D341Med (cell line): ENCODE measurements around the gene LRRC37A.
"Not testable (repeated sequence)": the region's sequence is repeated elsewhere in the genome, so short reads cannot be mapped to it uniquely, and the experiment has no call there.

Source experiments
- DNase-seq: peaks from one replicate; pipeline ENCODE4 v3.0.0; 2012; ENCODE audit warnings: low spot score

LRRC37A gene

DNA sequence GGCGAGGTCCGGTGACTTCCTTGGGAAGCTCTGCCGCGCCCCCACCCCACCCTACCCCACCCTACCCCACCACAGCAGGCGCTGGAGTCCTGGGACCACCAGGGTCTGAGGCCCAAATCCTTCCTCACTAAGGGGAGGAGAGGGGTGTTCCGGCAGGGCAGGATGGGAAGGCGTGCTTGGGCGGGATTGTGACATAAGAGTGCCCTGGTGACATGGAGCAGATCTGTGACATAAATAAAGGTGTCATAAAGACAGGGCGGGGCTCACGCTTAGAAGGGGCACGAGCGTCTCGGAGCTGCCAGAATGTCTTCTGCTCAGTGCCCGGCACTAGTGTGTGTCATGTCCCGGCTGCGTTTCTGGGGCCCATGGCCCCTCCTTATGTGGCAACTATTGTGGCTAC is at the start of gene LRRC37A:
TSS of gene LRRC37A (plus strand) at position 301 of the 400 bp plus-strand sequence. CDS start at position 304, 3 bp downstream.
- not testable (repeated sequence) for DNase-seq

GRCh38 chr17:46249153-46249552 is 45.8 kb upstream of the LRRC37A start:
- DNase-seq = not testable (repeated sequence)

DNA sequence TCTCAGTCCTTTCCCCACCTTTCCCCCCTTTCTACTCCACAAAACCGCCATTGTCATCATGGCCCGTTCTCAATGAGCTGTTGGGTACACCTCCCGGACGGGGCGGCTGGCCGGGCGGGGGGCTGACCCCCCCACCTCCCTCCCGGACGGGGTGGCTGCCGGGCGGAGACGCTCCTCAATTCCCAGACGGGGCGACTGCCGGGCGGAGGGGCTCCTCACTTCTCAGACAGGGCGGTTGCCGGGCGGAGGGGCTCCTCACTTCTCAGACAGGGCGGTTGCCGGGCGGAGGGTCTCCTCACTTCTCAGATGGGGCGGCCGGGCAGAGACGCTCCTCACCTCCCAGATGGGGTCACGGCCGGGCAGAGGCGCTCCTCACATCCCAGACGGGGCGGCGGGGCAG is 42.1 kb upstream of the LRRC37A start:
- not testable (repeated sequence) for DNase-seq

- DNase-seq = peak; percentile 70
Observed at GRCh38 chr17:46253722-46254121, 41.2 kb upstream of the LRRC37A start.

DNA sequence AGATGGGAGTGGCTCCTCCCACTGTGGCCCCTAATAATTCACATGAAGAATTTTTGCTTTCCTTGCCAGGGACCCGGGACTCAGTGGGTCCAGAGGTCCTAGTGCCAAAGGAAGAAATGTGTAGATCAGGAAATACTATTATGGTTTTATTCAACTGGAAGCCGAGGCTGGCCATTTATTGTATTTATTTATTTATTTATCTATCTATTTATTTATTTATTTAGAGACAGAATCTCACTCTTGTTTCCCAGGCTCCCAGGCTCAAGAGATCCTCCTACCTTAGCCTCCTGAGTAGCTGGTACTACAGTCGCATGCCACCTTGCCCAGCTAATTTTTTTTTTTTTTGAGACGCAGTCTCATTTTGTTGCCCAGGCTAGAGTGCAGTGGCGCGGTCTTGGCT is 40.7 kb upstream of the LRRC37A start:
- not testable (repeated sequence) for DNase-seq

DNA sequence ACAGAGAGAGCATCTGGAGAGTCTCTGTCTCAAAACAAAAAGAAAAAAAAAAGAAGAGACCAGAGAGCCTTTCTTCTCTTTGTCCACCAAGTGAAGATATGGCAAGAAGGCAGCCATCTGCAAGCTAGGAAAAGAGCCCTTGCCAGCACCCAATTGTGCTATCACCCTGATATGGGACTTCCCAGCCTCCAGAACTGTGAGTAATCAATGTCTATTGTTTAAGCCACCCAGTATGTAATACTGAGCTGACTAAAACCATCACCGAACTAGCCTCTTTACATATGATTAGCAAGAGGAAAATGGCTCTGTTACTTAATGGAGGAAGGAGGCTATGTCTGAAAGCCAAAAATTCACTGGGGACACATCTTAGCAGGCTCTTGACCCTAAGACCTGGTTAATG is 38.6 kb upstream of the LRRC37A start:
- not testable (repeated sequence) for DNase-seq

- DNase-seq = not testable (repeated sequence)
Observed at GRCh38 chr17:46259845-46260661, 34.9 kb upstream of the LRRC37A start.

- DNase-seq = no peak
Observed at GRCh38 chr17:46262271-46262670, 32.7 kb upstream of the LRRC37A start.

GRCh38 chr17:46264456-46265198 is 30.3 kb upstream of the LRRC37A start:
- DNase-seq = peak; percentile 30

- peak; percentile 57 for DNase-seq
Observed at GRCh38 chr17:46266063-46266655, 28.8 kb upstream of the LRRC37A start.

DNA sequence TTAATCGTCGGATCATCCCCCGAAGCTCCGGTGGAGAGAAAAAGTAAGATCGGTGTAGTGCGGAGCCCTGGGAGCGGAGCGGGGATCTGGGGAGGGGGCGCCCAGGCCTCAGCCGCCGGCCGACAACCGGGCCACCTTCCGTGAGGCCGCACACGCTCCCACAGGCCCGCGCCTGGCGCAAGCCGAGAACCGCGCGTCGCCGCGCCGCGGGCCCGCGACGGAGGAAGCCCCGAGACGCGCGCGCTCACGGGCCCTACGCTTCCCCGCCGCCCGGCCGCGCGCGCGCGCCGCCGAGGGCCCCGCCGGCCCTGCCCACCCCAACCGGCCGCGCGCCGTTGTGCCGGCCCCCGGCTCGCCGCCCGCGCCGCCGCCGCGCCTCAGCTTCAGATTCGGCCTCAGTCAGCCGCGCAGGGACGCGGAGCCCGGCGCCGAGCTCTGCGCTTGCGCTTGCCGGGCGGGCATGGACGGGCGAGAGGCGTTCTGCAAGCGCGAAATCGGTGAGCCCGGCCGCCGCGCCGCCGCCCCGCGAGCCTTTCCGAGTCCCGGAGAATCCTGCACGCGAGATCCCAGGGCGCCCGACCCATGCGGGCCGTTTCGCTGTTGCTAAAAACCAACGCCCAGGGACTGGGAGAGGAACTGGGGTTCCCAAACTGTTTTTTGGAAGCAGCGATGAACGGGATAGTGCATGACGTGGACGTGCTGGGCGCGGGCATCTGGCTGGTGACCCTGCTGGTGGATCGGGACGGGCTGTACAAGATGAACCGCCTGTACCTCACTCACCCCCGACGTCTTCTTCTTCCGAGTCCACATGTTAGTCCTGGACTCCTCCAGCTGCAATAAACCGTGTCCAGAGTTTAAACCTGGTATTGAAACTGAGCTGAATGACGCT is 28.0 kb upstream of the LRRC37A start:
- DNase-seq = peak; percentile 100

DNA sequence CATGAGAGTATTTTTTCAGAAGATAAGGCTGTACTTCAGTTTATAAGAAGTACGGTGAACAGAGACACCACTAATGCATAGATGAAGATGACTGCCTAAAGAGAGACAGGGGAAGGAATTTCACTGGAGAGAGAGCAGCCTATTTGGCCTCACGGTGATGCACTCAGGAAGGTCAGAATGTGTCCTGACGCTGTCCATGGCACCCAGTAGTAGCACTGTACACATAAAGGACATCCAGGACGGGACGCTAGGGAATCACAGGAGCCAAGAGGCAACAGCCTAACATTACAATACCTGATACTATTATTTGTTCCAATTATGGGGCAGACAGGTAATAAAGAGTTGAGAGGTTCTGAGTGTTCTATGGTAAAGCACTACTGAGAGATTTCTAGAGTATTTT is 24.9 kb upstream of the LRRC37A start:
- no peak for DNase-seq

DNA sequence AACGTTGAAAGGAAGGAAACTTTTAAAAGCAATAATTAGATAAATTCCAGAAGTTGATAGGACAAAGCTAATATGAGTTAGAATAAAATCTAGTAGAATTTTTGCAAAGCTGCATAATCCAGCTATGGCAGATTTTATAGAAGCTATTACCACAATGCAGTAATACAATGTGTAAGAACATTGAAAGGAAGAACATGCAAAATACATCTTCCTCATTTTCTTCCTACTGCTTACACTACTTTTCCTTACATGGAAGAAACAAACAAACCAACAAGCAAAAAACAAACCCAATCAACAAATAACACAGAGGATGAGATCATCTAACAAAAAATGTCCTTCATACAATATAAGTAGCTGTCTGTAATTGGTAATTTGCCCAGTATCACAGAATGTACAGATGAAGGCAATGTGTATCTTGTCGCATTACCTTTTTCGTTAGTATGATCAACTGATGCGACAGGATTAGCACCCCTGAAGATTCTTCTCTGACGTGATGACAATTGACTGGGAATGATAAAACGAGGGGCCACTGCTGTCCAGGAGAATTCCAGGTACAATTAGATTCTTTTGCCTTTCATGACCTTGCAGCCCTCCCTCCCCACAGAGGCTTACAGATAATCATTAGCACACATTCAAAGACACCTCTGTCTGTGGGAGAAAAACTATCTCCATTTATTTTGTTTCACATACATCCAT is 21.2 kb upstream of the LRRC37A start:
- no peak for DNase-seq

- no peak for DNase-seq
Observed at GRCh38 chr17:46274238-46274637, 20.7 kb upstream of the LRRC37A start.

- DNase-seq = peak; percentile 43
Observed at GRCh38 chr17:46276728-46277479, 18.0 kb upstream of the LRRC37A start.

DNA sequence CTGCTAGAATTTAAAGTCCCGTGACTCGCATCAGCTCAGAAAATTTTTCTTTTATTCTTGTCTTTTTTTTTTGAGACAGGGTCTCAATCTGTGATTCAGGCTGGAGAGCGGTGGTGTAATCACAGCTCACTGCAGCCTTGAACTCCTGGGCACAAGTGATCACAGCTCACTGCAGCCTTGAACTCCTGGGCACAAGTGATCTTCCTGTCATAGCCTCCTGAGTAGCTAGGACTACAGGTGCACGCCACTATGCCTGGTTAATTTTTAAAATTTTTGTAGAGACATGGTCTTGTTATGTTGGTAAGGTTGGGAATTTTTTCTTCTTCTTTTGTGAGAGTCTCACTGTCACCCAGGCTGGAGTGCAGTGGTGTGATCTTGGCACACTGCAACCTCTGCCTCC is 13.6 kb upstream of the LRRC37A start:
- not testable (repeated sequence) for DNase-seq

DNA sequence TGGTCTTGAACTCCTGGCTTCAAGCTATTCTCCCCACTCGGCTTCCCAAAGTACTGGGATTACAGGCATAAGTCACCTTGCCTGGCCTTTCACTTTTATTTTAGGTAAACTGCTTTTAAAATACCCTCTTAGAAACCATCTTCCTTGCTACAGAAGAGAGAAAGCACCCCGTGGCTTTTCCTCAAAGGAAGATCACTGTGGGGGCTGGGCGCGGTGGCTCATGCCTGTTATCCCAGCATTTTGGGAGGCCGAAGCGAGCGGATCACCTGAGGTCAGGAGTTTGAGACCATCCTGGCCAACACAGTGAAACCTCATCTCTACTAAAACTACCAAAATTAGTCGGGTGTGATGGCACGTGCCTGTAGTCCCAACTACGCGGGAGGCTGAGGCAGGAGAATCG is 12.3 kb upstream of the LRRC37A start:
- DNase-seq = not testable (repeated sequence)

DNA sequence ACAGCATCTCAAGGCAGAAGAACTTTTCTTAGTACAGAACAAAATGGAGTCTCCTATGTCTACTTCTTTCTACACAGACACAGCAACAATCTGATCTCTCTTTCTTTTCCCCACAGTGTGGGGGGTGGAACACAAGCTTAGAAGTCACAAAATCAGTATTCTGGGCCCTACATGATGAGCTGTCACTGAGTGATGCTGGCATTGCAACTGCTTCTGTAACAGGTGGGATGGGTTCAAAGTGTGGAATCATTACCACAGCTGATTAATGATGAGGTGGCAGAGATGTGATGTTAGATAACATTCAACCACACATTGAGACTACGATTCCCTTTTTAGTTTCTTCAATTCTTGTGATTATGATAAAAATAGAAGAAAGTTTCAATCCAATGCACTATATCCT is 10.5 kb upstream of the LRRC37A start:
- DNase-seq = not testable (repeated sequence)

DNA sequence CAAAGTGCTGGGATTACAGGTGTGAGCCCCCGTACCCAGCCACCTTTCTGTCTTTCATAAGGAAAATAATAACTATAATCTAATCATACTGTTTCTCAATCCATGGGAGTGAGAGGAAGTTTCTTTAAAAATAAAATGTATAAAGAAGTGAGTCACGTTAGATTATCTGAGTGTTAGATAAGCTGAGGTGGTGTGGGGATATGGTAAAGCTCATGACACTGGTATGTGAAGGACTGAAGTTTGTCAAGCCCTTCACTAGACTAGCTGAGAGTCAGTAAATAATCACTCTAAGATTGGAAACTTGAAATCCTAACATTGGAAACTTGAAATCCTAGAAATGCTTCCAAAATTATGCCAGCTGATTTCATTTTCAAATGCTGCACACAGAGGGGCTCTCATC is 9.4 kb upstream of the LRRC37A start:
- not testable (repeated sequence) for DNase-seq

DNA sequence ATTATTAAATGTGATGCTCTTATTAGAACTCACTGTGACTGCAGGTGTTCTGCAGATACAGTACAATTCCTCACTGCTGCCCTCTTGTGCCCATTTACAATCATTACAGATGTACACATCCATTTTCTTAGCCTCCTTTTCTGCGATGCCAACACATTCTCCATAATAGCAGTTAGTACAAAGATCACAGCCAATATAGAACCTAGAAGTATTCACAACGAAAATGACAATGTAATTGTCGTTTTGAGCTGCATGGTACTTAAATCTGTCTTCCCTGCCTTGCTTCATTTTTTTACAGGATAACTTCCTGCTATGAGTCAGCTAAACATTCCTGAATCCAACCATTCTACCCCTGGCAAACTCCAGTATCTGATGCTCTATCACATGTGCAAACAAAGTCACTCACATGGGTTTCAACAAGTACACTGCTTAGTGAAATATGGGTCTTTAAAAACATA is 8.1 kb upstream of the LRRC37A start:
- DNase-seq = peak; percentile 64
